Transverse colon (tissue), 4 donors: Measurements from ENCODE around the gene REEP1.

Experiments
- EP300 ChIP-seq: sonication (generic); formaldehyde crosslinking; IDR thresholded peaks from one replicate; pipeline ENCODE4 v1.6.1; 2017; ENCODE audit warnings: antibody characterized with exemption, low read depth
- POLR2A ChIP-seq: fragments of 450-650 bp; IDR thresholded peaks from one replicate; pipeline ENCODE4 v1.6.1; 2016; ENCODE audit warnings: antibody characterized with exemption, mild to moderate bottlenecking, moderate library complexity
- POLR2AphosphoS5 ChIP-seq, 3 donors: sonication (generic); formaldehyde crosslinking; IDR thresholded peaks; one replicate each; pipeline ENCODE4 v1.6.1; 2016; ENCODE audit warnings: antibody characterized with exemption in 3 of 3
- TF ChIP-seq, protein P1 (sequence below), 5 experiments: fragments of 200-600 bp in 3 of 5; fragments of 450-650 bp in 2 of 5; sonication (generic) in 3 of 5; IDR thresholded peaks; 1 replicate in 2 of 5; 2 replicates in 3 of 5; pipeline ENCODE4 v1.5.1; 2016 to 2017; ENCODE audit warnings: antibody characterized with exemption in 5 of 5, inconsistent platforms in 3 of 5, mild to moderate bottlenecking in 2 of 5, moderate library complexity in 1 of 5

DNA sequence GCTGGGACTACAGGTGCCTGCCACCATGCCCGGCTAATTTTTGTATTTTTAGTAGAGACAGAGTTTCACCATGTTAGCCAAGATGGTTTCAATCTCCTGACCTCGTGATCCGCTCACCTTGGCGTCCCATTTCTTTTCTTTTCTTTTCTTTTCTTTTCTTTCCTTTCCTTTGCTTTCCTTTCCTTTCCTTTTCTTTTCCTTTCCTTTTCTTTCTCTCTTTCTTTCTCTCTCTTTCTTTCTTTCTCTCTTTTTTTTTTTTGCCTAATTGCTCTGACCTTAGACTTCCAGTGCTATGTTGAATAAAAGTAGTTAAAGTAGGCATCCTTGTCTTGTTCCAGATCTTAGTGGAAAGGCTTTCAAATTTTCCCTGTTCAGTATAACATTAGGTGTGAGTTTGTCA, 41.0 kb upstream of the REEP1 start:
- TF ChIP-seq, protein P1, sequence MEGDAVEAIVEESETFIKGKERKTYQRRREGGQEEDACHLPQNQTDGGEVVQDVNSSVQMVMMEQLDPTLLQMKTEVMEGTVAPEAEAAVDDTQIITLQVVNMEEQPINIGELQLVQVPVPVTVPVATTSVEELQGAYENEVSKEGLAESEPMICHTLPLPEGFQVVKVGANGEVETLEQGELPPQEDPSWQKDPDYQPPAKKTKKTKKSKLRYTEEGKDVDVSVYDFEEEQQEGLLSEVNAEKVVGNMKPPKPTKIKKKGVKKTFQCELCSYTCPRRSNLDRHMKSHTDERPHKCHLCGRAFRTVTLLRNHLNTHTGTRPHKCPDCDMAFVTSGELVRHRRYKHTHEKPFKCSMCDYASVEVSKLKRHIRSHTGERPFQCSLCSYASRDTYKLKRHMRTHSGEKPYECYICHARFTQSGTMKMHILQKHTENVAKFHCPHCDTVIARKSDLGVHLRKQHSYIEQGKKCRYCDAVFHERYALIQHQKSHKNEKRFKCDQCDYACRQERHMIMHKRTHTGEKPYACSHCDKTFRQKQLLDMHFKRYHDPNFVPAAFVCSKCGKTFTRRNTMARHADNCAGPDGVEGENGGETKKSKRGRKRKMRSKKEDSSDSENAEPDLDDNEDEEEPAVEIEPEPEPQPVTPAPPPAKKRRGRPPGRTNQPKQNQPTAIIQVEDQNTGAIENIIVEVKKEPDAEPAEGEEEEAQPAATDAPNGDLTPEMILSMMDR (IDR thresholded peaks at IDR 0.05), result no peak
- TF ChIP-seq POLR2AphosphoS5 (IDR thresholded peaks at IDR 0.05) (no peak), POLR2A (no peak), EP300 (no peak)
